ENCODE results near the gene MIER1. TPM values are rescaled to one million over a fixed set of nuclear protein-coding genes. Genes with fewer than 3 reads are reported as not detected.

The MIER1 gene
- total and polyA plus RNA-seq, 9 of the 15 experiments (the other 6 are each of a cell fraction or from before 2014, with no cell fraction given) = 13.9 to 34.8 (median 21.5) TPM

GRCh38 chr1:66924756-66925557 lies at the start of gene MIER1, which contains the start of gene DNAI4 (continued):
- TF ChIP-seq CREB5 (CRISPR knock-in tag; IDR thresholded peaks at IDR 0.05) = no peak
- 0 out of 2 replicates have a peak, but pooled peaks have one; percentile 24 for TF ChIP-seq ZBTB9 (CRISPR knock-in tag; IDR thresholded peaks at IDR 0.05)
- TF ChIP-seq NR2C1 (IDR thresholded peaks at IDR 0.05) = no peak
- TF ChIP-seq NR2C1 (tag; IDR thresholded peaks at IDR 0.05) = no peak
- TF ChIP-seq NR2C2 (CRISPR knock-in tag; IDR thresholded peaks at IDR 0.05) = no peak
- TF ChIP-seq NR2C2 (tag; IDR thresholded peaks at IDR 0.05) = peak; percentile 52; the same call in 1 of the 2 replicates
- TF ChIP-seq DLX4 (CRISPR knock-in tag; IDR thresholded peaks at IDR 0.05) = no peak
- TF ChIP-seq TAF9B (IDR thresholded peaks at IDR 0.05; ENCODE audit: partially characterized antibody) = peak; percentile 64
- peak; percentile 55 for TF ChIP-seq KDM5B (IDR thresholded peaks at IDR 0.05; ENCODE audit: insufficient replicate concordance, low read depth, low read length)
- TF ChIP-seq POLR2G (IDR thresholded peaks at IDR 0.05; ENCODE audit: low read depth, low read length) = peak; percentile 93
- peak; percentile 47; the same call in 1 of the 2 replicates for TF ChIP-seq GTF2F1 (IDR thresholded peaks at IDR 0.05; ENCODE audit: low read depth, low read length)
- peak; percentile 98 for TF ChIP-seq RBM25 (IDR thresholded peaks at IDR 0.05; ENCODE audit: low read depth, low read length, severe bottlenecking)
- 0 out of 2 replicates have a peak, but pooled peaks have one; percentile 30 for TF ChIP-seq FOSL1 (tag; conservative IDR thresholded peaks at IDR 0.05)
- peak; percentile 14 for TF ChIP-seq U2AF1 (optimal IDR thresholded peaks at IDR 0.05; ENCODE audit: low read depth, low read length)
- peak in 1 of 3 experiments; percentile 69; a peak in 2 of 6 replicates for TF ChIP-seq ZBTB11 (CRISPR knock-in tag; IDR thresholded peaks at IDR 0.05)
- TF ChIP-seq ETV1 (tag; conservative IDR thresholded peaks at IDR 0.05; ENCODE audit: low read depth) = peak; percentile 97
- peak; percentile 89 for TF ChIP-seq GABPB1 (CRISPR knock-in tag; IDR thresholded peaks at IDR 0.05)
- TF ChIP-seq ZBTB12 (CRISPR knock-in tag; IDR thresholded peaks at IDR 0.05) = no peak
- TF ChIP-seq ZSCAN32 (CRISPR knock-in tag; IDR thresholded peaks at IDR 0.05) = no peak

Measured in K562 (cell line).